CD8-positive, alpha-beta memory T cell (primary cell): ENCODE results near the gene FATE1. TPM values are rescaled to one million over a fixed set of nuclear protein-coding genes. Genes with fewer than 3 reads are reported as not detected.

Experiments used
- CTCF ChIA-PET: fragments of 350-600 bp; sonication (Branson Sonifier 250); formaldehyde crosslinking; loops from one replicate; lab custom pipeline; 2021; ENCODE audit warnings: antibody characterized with exemption; lab: Charles Lee
- POLR2A ChIA-PET: fragments of 350-600 bp; sonication (Branson Sonifier 250); formaldehyde crosslinking; loops from one replicate; lab custom pipeline; 2021; ENCODE audit warnings: antibody characterized with exemption; lab: Charles Lee
- DNase-seq, 5 donors: peaks; one replicate each; pipeline versions ENCODE4 v3.0.0 to v3.0.0-alpha.2; 2020 to 2022; ENCODE audit warnings: mixed read lengths in 1 of 5
- H3K27ac ChIP-seq: one replicate; pipeline ENCODE4 v1.7.0; 2013; ENCODE audit warnings: low read depth, mild to moderate bottlenecking, low read length, moderate library complexity
- H3K27me3 ChIP-seq: 2 replicates; pipeline ENCODE4 v1.7.0; 2013; ENCODE audit warnings: low read length, mild to moderate bottlenecking; ENCODE audit not compliant: insufficient read depth, poor library complexity, severe bottlenecking
- H3K36me3 ChIP-seq: 2 replicates; pipeline ENCODE4 v1.7.0; 2013; ENCODE audit warnings: mild to moderate bottlenecking, low read length, moderate library complexity; ENCODE audit not compliant: insufficient read depth
- H3K4me1 ChIP-seq: 2 replicates; pipeline ENCODE4 v1.7.0; 2013; ENCODE audit warnings: mild to moderate bottlenecking, low read length, moderate library complexity; ENCODE audit not compliant: insufficient read depth
- H3K4me3 ChIP-seq: 2 replicates; pipeline ENCODE4 v1.7.0; 2013; ENCODE audit warnings: mild to moderate bottlenecking, low read length
- H3K9me3 ChIP-seq: 2 replicates; pipeline ENCODE4 v1.7.0; 2013; ENCODE audit warnings: mild to moderate bottlenecking, low read length
- H3K27ac Mint-ChIP-seq, 8 donors: one replicate each; pipeline ENCODE4 v1.8.0; 2020 to 2021; ENCODE audit warnings: mixed read lengths in 8 of 8, mild to moderate bottlenecking in 6 of 8, inconsistent platforms in 3 of 8, moderate library complexity in 3 of 8
- H3K27me3 Mint-ChIP-seq, 2 donors: one replicate each; pipeline ENCODE4 v1.8.0; 2020 to 2021; ENCODE audit warnings: mixed read lengths in 2 of 2, mild to moderate bottlenecking in 1 of 2, moderate library complexity in 1 of 2
- H3K36me3 Mint-ChIP-seq, 3 donors: one replicate each; pipeline ENCODE4 v1.8.0; 2020 to 2021; ENCODE audit warnings: mixed read lengths in 3 of 3, inconsistent platforms in 1 of 3, mild to moderate bottlenecking in 1 of 3
- H3K4me1 Mint-ChIP-seq, 3 donors: one replicate each; pipeline ENCODE4 v1.8.0; 2020 to 2021; ENCODE audit warnings: mixed read lengths in 3 of 3, inconsistent platforms in 1 of 3, mild to moderate bottlenecking in 1 of 3
- H3K4me3 Mint-ChIP-seq, 7 donors: one replicate each; pipeline ENCODE4 v1.8.0; 2020 to 2021; ENCODE audit warnings: mixed read lengths in 7 of 7, mild to moderate bottlenecking in 6 of 7, moderate library complexity in 4 of 7, inconsistent platforms in 2 of 7
- H3K9me3 Mint-ChIP-seq, 5 donors: one replicate each; pipeline ENCODE4 v1.8.0; 2020 to 2022; ENCODE audit warnings: mixed read lengths in 5 of 5, mild to moderate bottlenecking in 3 of 5, moderate library complexity in 2 of 5, inconsistent platforms in 1 of 5
- polyA plus RNA-seq: library from polyadenylated mRNA; unstranded; fragments of 300-500 nt; fragmentation: Illumina TruSeq; gene quantifications from one replicate; pipeline ENCODE4 v1.2.3, GENCODE V29; 2021
- total RNA-seq, 2 experiments: library from RNA; stranded (reverse); gene quantifications; one replicate each; pipeline ENCODE4 v1.2.3, GENCODE V29; 2021

FATE1 gene
- total and polyA plus RNA-seq, 3 experiments from 2014 or later, result not detected

- CTCF ChIA-PET, result no interaction called here
- H3K9me3 Mint-ChIP-seq, result peaks cover 0 to 2% (median 0%) of the 10 kb centered on the region in 5 donors
- Histone ChIP-seq H3K27me3 (no peaks in the 10 kb centered on the region), H3K4me1 (no peaks in the 10 kb centered on the region), H3K27ac (no peak overlapping the region), H3K4me3 (no peak overlapping the region), H3K36me3 (no peaks in the 10 kb centered on the region), H3K9me3 (no peaks in the 10 kb centered on the region)
- no peak overlapping the region for H3K4me3 Mint-ChIP-seq
- H3K27me3 Mint-ChIP-seq, result peaks cover under 1 to 16% of the 10 kb centered on the region in 2 donors
- POLR2A ChIA-PET, result no interaction called here
- no peak overlapping the region for H3K27ac Mint-ChIP-seq
- H3K36me3 Mint-ChIP-seq, result no peaks in the 10 kb centered on the region
- DNase-seq, result no peak
- H3K4me1 Mint-ChIP-seq, result no peaks in the 10 kb centered on the region
These were observed 14.8 kb upstream of the FATE1 start for GRCh38 chrX:151701071-151701470.

- POLR2A ChIA-PET, result no interaction called here
- peaks cover 0 to 2% (median 0%) of the 10 kb centered on the region in 5 donors for H3K9me3 Mint-ChIP-seq
- CTCF ChIA-PET, result no interaction called here
- H3K4me3 Mint-ChIP-seq, result no peak overlapping the region
- no peak overlapping the region for H3K4me3 ChIP-seq
- no peak overlapping the region for H3K27ac Mint-ChIP-seq
- H3K27ac ChIP-seq, result no peak overlapping the region
- no peaks in the 10 kb centered on the region for H3K36me3 ChIP-seq
- no peaks in the 10 kb centered on the region for H3K36me3 Mint-ChIP-seq
- no peaks in the 10 kb centered on the region for H3K4me1 Mint-ChIP-seq
- H3K27me3 ChIP-seq, result no peaks in the 10 kb centered on the region
- no peaks in the 10 kb centered on the region for H3K9me3 ChIP-seq
- H3K4me1 ChIP-seq, result no peaks in the 10 kb centered on the region
- H3K27me3 Mint-ChIP-seq, result peaks cover 0 to 15% of the 10 kb centered on the region in 2 donors
- no peak for DNase-seq
These were observed 14.3 kb upstream of the FATE1 start for GRCh38 chrX:151701531-151701930.

- Mint-ChIP-seq H3K27ac (no peak overlapping the region), H3K9me3 (peaks cover 0 to 2% (median 0%) of the 10 kb centered on the region in 5 donors), H3K4me1 (no peaks in the 10 kb centered on the region), H3K4me3 (no peak overlapping the region), H3K27me3 (peaks cover 0 to 18% of the 10 kb centered on the region in 2 donors), H3K36me3 (no peaks in the 10 kb centered on the region)
- H3K36me3 ChIP-seq, result no peaks in the 10 kb centered on the region
- POLR2A ChIA-PET, result no interaction called here
- H3K9me3 ChIP-seq, result no peaks in the 10 kb centered on the region
- CTCF ChIA-PET, result no interaction called here
- no peak overlapping the region for H3K27ac ChIP-seq
- H3K4me1 ChIP-seq, result no peaks in the 10 kb centered on the region
- no peaks in the 10 kb centered on the region for H3K27me3 ChIP-seq
- no peak for DNase-seq
- H3K4me3 ChIP-seq, result no peak overlapping the region
These were observed 13.7 kb upstream of the FATE1 start for GRCh38 chrX:151702026-151702714.

- Histone ChIP-seq H3K27ac (no peak overlapping the region), H3K9me3 (no peaks in the 10 kb centered on the region), H3K4me1 (no peaks in the 10 kb centered on the region), H3K27me3 (no peaks in the 10 kb centered on the region), H3K4me3 (no peak overlapping the region), H3K36me3 (no peaks in the 10 kb centered on the region)
- Mint-ChIP-seq H3K9me3 (peaks cover 0 to 2% (median 0%) of the 10 kb centered on the region in 5 donors), H3K27ac (no peak overlapping the region), H3K4me3 (no peak overlapping the region), H3K4me1 (no peaks in the 10 kb centered on the region), H3K27me3 (peaks cover 0 to 21% of the 10 kb centered on the region in 2 donors), H3K36me3 (no peaks in the 10 kb centered on the region)
- no peak for DNase-seq
- POLR2A ChIA-PET, result no interaction called here
- CTCF ChIA-PET, result no interaction called here
These were observed 13.0 kb upstream of the FATE1 start for GRCh38 chrX:151702741-151703340.

GRCh38 chrX:151703487-151703886, 12.3 kb upstream of the FATE1 start:
- CTCF ChIA-PET, result no interaction called here

GRCh38 chrX:151704041-151704663, 11.7 kb upstream of the FATE1 start:
- Histone ChIP-seq H3K9me3 (no peaks in the 10 kb centered on the region), H3K27ac (no peak overlapping the region), H3K4me3 (no peak overlapping the region), H3K36me3 (no peaks in the 10 kb centered on the region), H3K4me1 (no peaks in the 10 kb centered on the region), H3K27me3 (no peaks in the 10 kb centered on the region)
- Mint-ChIP-seq H3K4me1 (no peaks in the 10 kb centered on the region), H3K27ac (no peak overlapping the region), H3K9me3 (peaks cover 0 to 2% (median 0%) of the 10 kb centered on the region in 5 donors), H3K36me3 (no peaks in the 10 kb centered on the region), H3K4me3 (no peak overlapping the region), H3K27me3 (peaks cover 0 to 21% of the 10 kb centered on the region in 2 donors)
- CTCF ChIA-PET, result no interaction called here
- POLR2A ChIA-PET, result no interaction called here
- DNase-seq, result no peak

More at GRCh38 chrX:151703487-151703886, 12.3 kb upstream of the FATE1 start:
- Mint-ChIP-seq H3K36me3 (no peaks in the 10 kb centered on the region), H3K27ac (no peak overlapping the region), H3K27me3 (peaks cover 0 to 21% of the 10 kb centered on the region in 2 donors), H3K4me1 (no peaks in the 10 kb centered on the region), H3K4me3 (no peak overlapping the region), H3K9me3 (peaks cover 0 to 2% (median 0%) of the 10 kb centered on the region in 5 donors)
- Histone ChIP-seq H3K4me3 (no peak overlapping the region), H3K36me3 (no peaks in the 10 kb centered on the region), H3K27me3 (no peaks in the 10 kb centered on the region), H3K4me1 (no peaks in the 10 kb centered on the region), H3K9me3 (no peaks in the 10 kb centered on the region), H3K27ac (no peak overlapping the region)
- POLR2A ChIA-PET, result no interaction called here
- no peak for DNase-seq

GRCh38 chrX:151708821-151709220, 7.0 kb upstream of the FATE1 start:
- Histone ChIP-seq H3K27me3 (no peaks in the 10 kb centered on the region), H3K4me1 (no peaks in the 10 kb centered on the region), H3K4me3 (no peak overlapping the region), H3K27ac (no peak overlapping the region), H3K36me3 (no peaks in the 10 kb centered on the region), H3K9me3 (no peaks in the 10 kb centered on the region)
- peaks cover 0 to 2% (median 0%) of the 10 kb centered on the region in 5 donors for H3K9me3 Mint-ChIP-seq
- no peak overlapping the region for H3K4me3 Mint-ChIP-seq
- ChIA-PET POLR2A (no interaction called here), CTCF (no interaction called here)
- H3K4me1 Mint-ChIP-seq, result no peaks in the 10 kb centered on the region
- peaks cover 0 to 10% of the 10 kb centered on the region in 2 donors for H3K27me3 Mint-ChIP-seq
- no peaks in the 10 kb centered on the region for H3K36me3 Mint-ChIP-seq
- H3K27ac Mint-ChIP-seq, result no peak overlapping the region
- DNase-seq, result no peak

GRCh38 chrX:151710457-151710856, 5.4 kb upstream of the FATE1 start:
- Mint-ChIP-seq H3K4me1 (no peaks in the 10 kb centered on the region), H3K4me3 (no peak overlapping the region), H3K36me3 (no peaks in the 10 kb centered on the region), H3K27ac (no peak overlapping the region), H3K27me3 (peaks cover 0 to 8% of the 10 kb centered on the region in 2 donors), H3K9me3 (no peaks in the 10 kb centered on the region)
- no peak for DNase-seq
- Histone ChIP-seq H3K4me3 (no peak overlapping the region), H3K4me1 (no peaks in the 10 kb centered on the region), H3K27ac (no peak overlapping the region), H3K36me3 (no peaks in the 10 kb centered on the region), H3K27me3 (no peaks in the 10 kb centered on the region), H3K9me3 (no peaks in the 10 kb centered on the region)
- ChIA-PET CTCF (no interaction called here), POLR2A (no interaction called here)
